Activated CD4-positive, alpha-beta T cell treated with anti-CD3 and anti-CD28 coated beads, Interleukin-2, amount 50 U/mL, for 16 hours (primary cell): Measurements from ENCODE around the gene TRPM3.
"Not testable (repeated sequence)": the region's sequence is repeated elsewhere in the genome, so short reads cannot be mapped to it uniquely, and the experiment has no call there.

Source experiments
- DNase-seq: peaks from one replicate; pipeline ENCODE4 v3.0.0-alpha.2; 2020

The TRPM3 gene

DNA sequence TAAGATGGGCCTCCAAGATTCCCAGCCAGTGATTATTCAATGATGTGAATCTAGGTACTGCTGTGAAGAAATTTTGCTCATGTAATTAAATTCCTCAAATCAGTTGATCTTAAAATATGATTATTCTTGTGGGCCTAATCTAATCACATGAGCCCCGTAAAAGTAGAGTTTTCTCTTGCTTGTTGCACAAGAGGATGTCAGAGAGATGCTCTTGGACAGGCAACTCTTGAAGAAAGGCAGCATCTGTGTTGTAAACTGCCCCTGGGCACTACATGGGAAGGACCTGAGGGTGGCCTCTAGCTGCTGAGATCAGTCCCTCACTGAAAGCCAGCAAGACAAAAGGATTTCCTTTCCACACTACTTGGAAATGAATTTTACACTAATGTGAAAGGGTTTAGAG is 132.9 kb downstream of the TRPM3 start:
- no peak for DNase-seq

DNA sequence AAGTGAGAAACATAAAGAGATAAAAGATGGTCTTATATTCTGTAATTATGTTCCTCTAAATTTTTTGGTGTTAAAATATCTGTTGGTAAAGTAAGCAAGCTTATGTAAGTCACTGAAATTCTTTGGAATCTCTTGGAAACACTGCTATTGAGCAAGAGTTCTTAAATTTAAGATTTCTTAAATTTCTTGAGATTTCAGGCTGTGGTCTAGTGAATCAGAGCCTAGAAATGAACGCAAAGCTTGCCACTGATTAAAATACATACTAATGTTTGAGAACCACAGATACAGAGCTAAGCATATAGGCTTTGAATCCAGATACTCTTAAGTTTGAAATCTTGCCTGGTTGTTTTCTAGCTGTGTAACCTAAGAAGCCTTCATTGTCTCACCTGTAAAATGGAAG is 133.4 kb downstream of the TRPM3 start:
- DNase-seq: no peak

DNA sequence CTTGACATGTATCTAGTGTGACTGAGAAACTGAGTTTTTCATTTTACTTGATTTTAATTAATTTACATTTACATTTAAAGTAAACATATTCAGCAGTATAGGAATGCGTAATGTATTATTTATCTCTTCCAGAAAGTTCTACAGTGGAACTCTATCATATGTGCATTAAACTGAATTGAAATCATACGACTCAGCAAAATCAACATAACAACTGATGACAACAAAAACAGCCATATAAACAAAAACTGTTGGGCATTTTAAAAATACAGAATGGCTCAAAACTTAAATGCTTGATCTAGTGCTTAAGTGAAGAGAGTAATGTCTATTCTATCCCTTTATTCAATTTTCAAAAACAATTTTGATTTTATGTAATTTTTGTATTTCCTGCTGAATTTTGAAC is 134.4 kb downstream of the TRPM3 start:
- no peak for DNase-seq

DNA sequence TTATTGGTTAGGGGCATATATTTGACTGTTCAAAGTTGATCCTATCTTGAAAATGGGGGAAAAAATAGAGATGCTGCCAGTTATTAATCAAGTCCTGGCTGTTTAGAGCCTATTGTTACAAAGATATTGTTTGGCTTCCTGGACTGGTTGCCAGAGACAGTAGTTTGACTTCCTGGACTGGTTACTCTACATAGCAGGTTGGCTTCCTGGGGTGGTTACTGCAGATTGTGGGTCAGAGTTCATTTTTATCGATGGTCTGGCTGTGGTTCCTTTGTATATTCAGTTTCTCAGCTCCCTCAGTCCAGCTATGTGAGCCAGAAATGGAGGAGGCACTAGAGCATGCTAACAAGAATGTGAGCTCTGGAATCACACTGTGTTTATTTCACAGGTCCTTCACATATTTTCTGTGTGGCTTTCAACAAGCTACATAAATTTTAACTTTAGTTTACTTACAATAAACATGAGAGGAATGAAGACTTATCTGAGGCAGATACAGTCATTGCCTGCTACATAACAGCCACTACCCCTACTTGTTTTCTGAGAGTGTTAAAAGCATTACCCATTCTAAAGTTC is 137.6 kb downstream of the TRPM3 start:
- no peak for DNase-seq

DNA sequence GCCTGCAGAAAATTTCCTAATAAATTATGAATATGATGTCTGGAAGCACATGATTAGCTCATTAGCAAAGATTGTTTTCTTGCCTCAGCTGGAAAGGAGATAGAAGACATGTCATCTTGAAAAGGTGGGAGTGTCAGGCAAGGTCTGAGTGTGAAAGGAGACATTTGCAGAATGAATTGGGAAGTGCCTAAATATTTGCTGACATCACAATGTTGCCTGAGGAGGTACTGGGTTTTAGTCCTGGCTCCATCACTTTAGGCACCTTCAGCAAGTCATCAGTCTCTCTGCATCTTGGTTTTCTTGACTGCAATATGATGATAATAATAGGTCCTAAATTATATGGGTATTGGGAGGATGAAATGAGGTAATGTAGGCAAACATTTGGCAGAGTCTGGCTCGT is 140.1 kb downstream of the TRPM3 start:
- no peak for DNase-seq

DNA sequence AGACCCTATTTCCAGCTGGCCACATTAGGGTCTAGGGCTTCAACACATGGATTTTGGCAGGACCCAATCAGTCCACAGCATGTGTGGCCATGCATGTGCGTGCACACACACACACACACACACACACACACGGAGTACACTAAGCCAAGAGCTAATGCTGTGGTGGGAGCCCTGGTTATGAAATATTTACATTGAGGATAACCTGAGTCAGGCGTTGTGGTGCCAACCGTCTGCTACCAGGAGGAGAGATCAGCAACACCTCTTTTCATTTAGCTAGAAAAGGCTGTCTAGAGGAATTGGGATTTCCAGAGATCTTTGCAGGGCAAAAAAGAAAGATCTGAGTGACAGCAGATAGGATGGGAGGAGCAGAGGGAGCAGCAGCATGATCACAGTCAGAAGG is 141.5 kb downstream of the TRPM3 start:
- DNase-seq: no peak

DNA sequence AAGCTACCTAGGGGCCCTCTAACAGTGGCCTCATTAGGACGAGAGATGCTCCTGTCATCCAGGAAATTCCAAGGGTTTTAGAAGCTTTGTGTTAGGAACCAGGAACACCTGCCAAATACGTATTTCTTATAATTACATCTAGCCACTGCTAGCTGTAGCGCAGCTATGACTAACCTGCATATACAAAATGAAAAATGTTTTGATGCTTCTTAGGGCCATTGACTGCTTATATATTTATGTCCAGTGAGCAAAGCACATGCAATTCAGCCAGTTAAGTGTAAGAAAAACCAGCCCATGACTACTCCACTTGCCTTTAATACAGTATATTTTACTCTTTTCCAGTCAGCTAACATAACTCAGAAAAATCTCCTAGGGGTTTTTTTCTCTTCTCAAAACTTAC is 143.3 kb downstream of the TRPM3 start:
- no peak for DNase-seq

DNA sequence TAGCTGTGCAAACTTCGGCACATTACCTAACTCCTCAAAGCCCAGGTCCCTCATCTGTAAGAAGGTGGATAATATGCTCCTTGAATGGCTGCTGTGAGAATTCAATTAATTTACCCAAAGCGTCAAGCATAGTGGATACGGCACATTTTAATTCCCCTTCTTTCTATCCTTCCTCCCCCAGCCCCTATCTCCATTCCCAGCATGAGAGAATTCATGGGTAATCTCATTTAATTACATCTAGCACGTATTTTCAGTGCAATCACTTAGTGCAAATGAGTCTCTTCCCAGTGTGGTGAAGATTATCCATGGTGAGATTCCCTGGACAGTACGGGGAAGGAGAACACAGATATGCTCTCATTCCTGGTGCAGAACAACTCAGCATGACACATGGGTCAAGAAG is 145.6 kb downstream of the TRPM3 start:
- no peak for DNase-seq

DNA sequence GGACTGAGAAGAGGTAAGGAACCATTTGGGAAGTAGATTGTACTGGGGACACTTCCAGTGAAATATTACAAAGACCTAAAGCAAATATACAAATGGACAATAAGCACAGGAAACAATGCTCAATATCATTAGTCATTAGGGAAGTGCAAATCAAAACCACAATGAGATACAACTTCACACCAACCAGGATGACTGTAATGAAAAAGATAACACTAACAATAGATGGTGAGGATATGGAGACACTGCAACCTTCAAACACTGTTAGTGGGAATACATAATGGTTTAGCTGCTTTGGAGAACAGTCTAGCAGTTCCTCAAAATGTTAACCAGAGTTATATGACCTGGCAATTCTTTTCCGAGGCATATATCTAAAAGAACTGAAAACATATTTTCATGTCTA is 149.7 kb downstream of the TRPM3 start:
- DNase-seq: no peak

DNA sequence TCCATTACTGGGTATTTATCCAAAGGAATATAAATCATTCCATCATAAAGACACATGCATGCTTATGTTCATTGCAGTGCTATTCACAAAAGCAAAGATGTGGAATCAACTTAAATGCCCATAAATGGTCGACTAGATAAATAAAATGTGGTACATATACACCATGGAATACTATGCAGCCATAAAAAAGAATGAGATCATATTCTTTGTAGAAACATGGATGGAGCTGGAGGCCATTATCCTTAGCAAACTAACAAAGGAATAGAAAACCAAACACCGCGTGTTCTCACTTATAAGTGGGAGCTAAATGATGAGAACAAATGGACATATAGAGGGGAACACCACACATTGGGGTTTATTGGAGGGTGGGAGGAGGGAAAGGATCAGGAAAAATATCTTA is 155.0 kb downstream of the TRPM3 start:
- DNase-seq: not testable (repeated sequence)

DNA sequence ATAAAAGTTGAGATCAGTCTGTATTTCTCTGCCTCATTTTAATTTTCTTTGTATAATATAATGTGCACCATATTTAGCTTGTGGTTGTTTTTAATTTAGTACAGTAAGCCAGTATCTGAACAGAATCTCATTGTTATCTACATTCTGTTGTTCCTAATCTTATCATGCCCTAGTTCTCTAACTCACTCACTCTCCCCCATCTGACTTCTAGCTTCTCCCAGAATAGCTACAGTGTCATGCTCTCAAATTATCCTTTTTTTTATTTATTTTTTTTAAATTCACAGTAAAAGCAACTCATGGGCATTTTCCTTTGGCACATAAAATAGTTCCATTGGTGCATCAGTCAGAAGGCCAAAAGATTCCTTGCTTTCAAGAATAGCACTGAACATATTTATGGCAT is 156.6 kb downstream of the TRPM3 start:
- DNase-seq: no peak

DNA sequence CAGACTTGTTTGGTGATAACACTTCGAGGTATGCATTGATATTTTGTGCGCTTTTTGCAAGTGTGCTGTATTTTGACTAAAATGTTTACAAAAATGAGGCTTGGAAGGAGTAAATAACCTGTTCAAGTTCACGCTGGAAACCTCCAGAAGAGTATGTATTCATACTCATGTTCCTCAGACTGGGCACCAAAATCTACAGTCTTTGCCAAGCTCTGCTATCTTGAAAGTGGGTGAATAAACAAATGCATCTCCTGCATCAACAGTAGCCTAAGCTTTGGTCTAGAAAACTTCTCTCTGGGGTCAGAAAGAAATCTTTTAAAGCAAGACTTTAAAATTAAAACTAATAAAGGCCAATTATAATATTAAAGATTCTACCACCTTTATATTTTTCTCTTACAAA is 157.9 kb downstream of the TRPM3 start:
- no peak for DNase-seq

DNA sequence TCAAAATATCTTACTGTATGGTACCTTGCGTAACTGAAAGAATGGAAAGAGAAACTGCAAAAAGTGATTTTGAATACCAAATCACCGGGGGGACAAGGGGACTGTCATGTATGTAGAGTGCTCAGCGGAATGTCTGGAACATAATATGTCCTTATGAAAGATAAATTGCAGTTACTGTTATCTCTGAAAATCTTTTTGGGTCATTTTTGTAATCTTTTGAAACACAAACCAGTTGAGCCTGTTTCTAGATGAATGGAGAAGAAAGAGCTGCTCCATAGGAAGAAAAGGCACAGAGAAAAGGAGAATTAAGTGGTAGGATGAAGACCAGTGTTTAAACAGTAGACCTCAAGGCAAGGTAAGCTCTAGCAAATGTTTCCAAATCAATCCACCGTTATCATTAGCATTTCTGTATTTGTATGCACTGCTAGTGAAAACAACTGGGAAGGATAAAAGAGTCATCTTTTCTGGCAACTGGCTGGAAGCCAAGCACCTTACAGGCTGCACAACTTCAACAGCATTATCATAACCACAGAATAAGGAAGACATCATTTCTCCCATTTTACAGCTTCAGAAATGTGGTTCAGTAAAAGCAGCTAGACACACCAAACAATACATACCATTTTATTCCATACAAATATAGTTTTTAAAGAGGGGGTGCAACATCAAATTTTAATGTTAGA is 158.5 kb downstream of the TRPM3 start:
- no peak for DNase-seq

DNA sequence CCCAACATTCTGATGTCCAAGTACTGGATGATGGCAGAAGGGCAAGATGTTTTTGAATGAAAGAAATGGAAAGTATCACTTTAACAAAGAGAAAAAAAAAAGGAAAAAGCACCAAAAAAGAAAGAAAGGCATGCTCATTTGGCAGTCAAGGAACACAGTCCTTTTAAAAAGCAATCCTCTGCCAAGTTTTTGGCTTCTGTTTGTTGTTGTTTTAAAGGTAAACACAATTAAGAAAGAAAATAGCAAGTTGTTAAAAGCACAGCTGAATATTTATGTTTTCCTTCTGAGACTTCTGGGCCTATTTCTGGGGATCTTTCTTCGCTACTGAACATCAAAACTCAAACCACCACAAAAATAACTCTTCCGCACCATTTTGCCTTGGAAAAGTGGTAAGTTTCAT is 162.1 kb downstream of the TRPM3 start:
- DNase-seq: no peak

DNA sequence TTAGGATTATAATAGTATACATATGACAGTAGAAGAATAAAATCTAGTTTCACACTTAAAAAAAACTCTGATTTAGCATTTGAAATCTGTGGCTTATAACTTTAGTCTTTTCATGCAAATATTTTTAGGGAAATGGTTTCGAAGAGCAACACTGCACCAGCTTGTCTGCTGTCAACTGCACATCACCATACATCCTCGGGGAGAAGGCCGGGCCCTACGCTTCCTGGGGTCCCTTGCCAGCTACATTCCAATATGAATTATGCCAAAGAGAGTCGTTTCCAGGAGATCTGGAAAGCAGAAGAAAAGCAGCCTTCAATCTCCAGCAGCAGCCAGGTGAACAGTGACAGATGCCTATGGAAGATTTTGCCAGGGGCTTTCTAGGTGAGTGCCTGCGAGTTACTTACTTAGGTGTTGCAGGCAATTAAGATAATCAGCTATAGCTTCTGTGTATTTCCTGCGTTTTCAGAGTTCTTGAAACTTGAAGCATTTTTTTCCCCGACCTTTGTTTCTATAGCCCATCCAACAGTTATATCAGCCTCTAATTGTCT is 166.8 kb downstream of the TRPM3 start:
- DNase-seq: no peak

DNA sequence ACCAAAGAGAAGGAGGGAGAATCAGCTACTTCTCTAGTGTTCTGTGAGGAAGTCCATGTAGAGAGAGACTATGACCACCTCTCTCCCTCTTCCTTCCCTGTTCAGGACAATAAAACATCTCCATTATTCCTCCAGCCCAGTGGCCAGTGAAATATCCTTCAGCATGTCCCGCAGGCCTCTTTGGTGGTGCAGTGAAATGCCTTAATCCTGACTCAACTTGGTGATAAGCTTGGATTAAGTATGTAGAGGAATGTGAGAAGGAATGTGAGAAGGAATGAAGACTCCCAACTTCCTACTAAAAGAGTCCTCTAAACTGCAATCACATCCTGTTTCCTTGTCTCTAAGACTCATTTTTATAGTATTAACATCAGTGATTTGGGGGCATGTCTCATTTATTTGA is 167.3 kb downstream of the TRPM3 start:
- no peak for DNase-seq

DNA sequence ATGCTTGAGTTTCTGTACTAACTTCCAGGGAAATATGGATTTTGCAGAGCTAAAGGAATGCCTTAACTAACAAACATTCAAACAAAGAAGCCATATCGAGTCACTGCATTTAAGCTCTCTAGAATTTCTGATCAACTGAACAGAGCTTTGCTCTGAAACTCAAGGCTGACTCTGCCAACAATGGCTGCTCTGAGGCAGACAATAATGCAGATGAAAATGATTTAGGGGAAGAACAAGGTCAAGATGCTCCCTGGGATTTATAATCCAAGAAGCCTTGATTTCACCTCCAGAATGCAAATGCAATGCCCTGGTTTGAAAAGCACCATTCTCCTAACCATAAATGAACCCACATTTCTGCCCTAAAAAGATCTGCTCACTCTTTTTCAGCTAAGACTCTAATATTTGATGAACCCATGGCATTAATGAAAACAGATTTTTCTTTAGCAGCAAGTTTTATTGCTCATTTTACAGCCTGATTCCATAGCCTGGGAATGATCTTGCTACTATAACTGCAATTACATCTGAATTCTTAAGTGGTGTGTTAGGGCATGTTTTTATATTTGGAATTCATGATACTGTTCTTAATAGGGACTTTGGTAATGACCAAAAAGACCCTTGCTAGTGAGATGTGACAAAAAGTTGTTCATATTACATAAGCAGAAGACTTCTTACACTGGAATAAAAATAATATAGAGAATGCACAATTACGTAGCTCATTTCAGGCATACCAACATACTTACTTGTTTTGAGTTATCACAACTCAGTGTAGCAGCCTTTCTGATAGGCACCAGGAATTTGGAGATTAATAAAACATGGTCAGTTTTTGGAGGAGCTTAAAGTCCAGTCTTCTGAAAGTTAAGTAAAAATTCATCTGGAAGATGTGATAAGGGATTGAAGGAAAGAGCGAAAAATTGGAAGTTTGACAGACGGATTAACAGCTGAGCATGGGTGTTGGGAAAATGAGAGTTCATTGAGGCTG is 169.4 kb downstream of the TRPM3 start:
- DNase-seq: no peak

DNA sequence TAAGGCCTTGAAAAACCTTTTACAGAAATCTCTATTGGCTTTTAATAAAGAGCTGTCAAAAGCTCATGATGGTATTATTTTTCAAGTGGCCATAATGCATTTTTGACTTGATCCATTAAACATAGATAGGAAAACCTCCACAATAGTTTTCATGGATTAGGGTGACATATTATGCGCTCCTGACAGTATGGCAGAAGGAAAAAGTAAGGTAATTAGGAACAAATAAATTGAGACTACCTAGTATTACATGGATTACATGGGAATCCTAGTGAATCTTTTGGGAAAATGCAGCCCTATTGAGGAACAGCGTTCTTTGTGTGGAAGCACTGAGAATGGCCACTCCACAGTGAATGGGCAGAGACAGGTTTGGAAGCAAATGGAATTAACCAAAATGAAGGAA is 171.2 kb downstream of the TRPM3 start:
- no peak for DNase-seq

DNA sequence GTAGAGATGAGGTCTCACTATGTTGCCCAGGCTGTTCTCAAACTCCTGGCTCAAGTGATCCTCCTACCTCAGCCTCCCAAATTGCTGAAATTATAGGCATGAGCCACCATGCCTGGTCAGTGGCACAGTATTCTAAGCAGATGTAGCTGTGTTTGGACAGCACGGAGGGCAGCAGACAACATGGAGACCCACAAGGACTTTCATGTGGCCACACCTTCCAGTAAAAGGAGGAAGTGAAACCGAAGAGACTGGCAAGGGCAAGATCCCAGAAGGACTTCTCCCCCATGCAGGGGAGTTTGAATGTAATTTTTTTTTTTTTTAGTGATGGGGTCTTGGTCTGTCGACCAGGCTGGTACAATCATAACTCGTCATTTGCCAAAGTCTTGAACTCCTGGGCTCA is 172.2 kb downstream of the TRPM3 start:
- DNase-seq: no peak

DNA sequence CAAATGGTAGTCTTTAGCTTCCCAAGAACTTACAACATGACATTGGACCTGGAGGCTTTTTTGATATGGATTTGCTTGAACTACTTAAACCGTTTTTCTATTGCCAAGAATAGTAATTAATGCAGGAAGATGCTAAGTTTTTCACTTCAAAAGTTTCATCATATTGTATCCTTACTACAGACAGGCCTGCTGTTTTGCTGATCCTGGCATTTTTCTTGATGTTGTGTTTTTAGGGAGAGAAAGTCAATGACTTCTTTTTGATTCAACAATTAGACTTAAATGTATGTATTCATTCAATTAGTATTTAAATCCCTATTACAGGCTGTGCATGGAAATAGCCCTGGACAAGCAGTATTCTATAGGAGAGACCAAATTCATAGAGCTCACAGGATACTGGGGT is 172.7 kb downstream of the TRPM3 start:
- no peak for DNase-seq

DNA sequence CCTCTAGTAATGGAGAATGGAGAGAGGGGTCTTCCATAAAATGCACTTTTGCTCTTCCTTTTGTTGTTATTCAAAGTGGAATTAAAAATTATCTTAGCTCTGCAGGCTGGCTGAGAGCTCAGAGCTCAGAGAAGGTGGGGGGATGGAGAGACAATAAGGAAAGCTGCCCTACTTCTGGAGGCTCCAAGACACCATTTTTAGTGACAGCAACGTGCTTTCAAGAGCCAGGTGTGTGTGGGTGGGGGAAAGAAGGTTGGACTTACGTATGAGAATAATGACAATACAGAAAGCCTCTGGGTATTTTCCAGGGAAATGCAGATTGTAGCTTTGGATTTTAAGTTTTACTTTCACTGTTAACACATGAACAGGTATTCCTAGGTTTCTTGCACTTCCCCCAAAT is 173.9 kb downstream of the TRPM3 start:
- DNase-seq: no peak

DNA sequence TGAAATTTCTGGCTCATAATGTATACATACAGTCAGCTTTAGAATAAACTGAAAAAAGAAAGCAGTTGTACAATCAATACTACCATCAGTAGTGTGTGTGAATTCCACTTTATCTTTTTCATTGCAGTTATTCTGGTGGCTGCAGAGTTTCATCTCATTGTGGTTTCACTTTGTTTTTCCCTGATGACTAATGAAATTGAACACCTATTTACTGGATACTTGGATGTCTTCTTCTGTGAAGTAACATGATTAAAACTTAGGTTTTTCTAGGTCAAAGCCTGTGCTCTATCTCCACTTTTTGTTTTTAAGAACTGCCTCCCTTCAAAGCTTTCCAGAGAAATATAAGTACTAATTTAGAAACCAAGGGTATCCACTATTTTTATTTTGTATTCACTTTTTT is 174.3 kb downstream of the TRPM3 start:
- no peak for DNase-seq

DNA sequence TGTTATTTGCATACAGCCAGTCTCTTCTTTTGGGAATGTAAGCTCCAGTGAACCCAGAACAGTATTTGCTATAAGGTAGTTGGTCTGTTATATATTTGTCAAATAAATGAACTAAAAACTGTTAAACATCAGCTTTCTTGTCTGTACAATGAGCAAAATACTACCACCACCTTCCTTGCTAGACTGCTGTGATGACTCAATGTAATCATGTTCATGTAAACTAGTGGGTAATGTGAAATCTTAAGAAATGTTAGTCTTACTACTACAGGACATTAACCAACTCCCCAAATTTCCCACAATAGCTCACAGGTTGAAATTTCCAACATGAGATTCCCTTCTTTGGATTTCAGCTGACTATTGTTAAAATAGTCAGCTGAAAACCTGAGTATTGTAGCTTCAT is 176.1 kb downstream of the TRPM3 start:
- no peak for DNase-seq

DNA sequence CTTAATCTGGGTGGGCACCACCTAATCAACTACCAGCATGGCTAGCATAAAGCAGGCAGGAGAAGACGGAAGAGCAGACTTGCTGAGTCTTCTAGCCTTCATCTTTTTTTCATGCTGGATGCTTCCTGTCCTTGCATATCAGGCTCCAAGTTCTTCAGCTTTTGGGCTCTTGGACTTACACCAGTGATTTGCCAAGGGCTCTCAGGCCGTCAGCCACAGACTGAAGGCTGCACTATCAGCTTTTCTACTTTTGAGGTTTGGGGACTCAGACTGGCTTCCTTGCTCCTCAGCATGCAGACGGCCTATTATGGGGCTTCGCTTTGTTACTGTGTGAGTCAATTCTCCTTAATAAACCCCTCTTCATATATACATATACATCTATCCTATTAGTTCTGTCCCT is 180.2 kb downstream of the TRPM3 start:
- DNase-seq: no peak
